NCI-H146 (cell line): ENCODE data around the gene MERTK.
"Not testable (repeated sequence)": the region's sequence is repeated elsewhere in the genome, so short reads cannot be mapped to it uniquely, and the experiment has no call there.

Experiments
- DNase-seq: peaks from one replicate; lab custom pipeline; 2025; lab: John Stamatoyannopoulos, UW

MERTK gene

DNA sequence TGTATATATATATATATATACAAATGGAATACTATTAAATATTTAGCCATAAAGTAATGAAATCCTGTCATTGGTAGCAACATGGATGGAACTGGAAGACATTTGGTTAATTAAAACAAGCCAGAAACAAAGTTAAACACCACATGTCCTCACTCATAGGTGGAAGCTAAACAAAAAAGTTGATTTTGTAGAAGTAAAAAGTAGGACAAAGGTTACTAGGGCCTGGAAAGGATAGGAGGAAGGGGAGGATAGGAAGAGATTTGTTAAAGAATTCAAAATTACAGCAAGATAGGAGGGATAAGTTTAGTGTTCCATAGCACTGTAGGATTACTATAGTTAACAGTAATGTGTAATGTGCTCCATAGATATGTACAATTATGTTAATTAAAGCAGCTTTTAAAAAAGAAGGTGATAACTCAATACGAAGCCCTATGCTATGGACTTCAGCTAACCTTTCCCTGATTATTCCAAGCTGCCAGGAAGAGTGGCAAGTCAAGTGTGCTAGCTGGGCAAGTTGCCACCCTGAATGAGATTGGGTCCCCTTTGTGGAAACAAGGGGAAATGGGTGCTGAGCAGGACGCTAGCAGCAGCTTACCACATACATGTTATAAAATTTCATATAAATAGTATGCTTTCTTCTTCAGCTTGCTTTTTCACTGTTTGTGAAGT is 12.3 kb downstream of the MERTK start:
- DNase-seq = no peak

DNA sequence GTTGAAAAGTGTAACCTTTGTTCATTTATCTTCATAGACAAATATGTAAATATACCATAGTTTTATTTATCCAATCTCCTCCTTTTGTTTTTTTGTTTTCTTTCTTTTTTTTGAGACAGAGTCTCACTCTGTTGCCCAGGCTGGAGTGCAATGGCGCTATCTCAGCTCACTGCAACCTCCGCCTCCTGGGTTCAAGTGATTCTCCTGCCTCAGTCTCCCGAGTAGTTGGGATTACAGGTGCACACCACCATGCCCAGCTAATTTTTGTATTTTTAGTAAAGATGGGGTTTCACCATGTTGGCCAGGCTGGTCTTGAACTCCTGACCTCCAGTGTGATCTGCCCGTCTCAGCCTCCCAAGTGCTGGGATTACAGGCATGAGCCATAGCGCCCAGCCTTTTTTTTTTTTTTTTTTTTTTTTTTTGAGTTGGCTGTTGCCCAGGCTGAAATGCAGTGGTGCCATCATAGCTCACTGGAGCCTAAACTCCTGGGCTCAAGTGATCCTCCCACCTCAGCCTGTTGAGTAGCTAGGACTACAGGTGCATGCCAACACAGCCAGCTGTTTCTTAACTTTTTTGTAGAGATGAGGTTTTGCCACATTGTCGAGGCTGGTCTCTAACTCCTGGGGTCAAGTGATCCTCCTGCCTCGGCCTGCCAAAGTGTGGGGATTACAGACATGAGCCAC is 13.0 kb downstream of the MERTK start:
- not testable (repeated sequence) for DNase-seq

DNA sequence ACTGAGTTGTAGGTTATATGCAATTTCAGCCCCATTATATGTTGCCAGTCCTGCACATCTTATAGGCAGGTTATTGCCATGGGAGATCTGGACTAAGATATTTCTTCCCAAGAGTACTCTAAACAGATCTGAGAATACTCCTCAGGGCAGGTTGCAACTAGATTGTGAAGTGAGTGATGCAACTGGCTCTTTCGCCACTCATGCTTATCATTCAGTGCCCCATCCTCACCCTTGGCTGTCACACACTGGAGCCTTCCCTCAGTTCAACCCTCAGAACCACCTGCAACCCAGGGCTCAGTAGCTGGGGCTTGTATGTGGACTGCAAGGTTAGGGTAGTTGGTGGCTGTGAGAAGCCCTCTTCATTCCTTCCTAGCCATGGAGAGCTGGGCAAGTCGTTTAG is 14.1 kb downstream of the MERTK start:
- DNase-seq = no peak

DNA sequence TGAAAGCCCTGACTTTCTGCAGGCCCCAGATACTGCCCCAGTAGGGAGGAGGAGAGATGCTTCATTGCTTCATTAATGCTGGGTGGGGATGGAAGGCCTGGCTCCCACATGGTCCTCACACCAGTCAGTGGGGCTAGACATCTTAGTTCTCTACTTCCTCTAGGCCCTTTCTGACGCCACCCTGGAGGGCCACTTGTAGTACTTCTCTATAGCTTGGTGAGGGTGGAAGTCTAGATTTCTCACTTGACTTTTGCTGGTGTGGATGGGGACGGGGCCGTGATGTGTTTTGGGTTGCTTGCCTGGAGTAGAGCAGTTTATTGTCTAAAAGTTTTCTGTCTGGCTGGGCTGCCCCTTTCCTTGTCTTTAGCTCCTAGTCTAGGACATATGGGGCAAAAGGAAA is 18.7 kb downstream of the MERTK start:
- no peak for DNase-seq

GRCh38 chr2:111918383-111918806 is 20.0 kb downstream of the MERTK start:
- DNase-seq = no peak

DNA sequence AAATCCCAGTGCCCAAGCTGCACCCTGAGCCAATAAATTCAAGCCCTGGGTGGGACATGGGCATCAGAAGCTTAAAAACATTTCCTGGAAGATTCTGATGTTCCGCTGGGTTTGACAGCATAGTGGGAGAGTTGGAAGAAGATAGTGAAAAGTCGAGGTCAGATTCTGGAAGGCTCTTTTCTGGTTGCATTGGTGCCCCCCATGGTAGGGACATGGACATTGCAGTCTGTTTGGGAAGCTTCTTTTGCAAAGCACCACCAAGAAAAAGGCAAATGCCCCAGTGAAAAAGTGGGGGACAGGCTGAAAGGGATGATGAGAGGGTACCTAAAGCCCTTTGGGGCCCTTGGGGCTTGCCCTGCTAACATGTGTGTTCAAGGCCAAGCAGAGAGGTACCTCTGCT is 21.0 kb downstream of the MERTK start:
- no peak for DNase-seq

GRCh38 chr2:111919794-111920608 is 21.6 kb downstream of the MERTK start:
- DNase-seq = no peak

- no peak for DNase-seq
Measured at GRCh38 chr2:111923276-111923804, 24.9 kb downstream of the MERTK start.

DNA sequence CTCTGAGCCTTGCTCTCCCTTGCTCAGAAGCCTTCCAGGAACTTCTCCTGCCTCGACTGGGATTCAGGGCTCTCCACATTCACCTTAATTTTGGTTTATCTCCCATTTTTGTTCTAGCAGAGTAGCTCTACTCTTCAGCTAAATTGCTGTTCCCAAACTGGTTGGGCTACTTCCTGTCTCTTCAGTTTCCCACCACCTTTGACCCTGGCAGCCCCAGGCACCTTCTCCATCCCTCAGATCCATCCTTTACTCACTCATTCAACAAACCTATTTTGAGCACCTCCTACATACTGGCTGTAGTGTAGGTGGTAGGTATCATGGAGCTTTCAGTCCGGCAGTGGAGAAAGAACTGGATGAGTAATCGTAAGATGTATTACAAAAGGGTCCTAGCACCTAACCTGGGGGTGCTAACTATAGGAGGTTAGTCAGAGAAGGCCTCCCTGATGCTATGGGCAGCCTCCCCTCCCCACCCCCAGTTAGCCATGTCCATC is 26.3 kb downstream of the MERTK start:
- no peak for DNase-seq

DNA sequence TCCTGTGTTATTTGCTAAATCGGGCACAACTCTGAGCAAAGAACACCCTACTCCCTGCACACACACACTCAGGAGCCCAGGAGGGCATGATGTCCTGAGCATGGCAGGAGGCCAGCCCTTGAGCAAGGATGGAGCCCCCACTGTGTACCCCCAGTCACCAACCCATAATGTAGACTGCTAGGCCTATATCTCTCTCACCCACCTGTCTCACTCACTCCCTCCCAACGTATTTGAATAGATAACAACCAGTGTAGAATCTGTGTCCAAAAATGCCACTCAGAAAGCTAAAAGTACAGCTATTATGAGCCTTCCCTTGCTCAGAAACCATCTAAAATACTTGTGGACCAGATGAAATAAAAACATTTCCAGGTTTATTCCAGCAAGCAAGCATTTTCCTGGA is 29.3 kb downstream of the MERTK start:
- no peak for DNase-seq

GRCh38 chr2:111930409-111930808 is 32.0 kb downstream of the MERTK start:
- no peak for DNase-seq

GRCh38 chr2:111930875-111931274 is 32.5 kb downstream of the MERTK start:
- no peak for DNase-seq

GRCh38 chr2:111932841-111933291 is 34.5 kb downstream of the MERTK start:
- no peak for DNase-seq

DNA sequence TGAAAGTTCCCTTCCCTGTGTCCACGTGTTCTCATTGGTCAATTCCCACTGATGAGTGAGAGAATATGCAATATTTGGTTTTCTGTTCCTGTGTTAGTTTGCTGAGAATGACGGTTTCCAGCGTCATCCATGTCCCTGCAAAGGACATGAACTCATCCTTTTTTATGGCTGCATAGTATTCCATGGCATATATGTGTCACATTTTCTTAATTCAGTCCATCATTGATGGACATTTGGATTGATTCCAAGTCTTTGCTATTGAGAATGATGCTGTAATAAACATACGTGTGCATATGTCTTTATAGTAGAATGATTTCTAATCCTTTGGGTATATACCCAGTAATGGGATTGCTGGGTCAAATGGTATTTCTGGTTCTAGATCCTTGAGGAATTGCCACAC is 35.5 kb downstream of the MERTK start:
- DNase-seq = not testable (repeated sequence)

DNA sequence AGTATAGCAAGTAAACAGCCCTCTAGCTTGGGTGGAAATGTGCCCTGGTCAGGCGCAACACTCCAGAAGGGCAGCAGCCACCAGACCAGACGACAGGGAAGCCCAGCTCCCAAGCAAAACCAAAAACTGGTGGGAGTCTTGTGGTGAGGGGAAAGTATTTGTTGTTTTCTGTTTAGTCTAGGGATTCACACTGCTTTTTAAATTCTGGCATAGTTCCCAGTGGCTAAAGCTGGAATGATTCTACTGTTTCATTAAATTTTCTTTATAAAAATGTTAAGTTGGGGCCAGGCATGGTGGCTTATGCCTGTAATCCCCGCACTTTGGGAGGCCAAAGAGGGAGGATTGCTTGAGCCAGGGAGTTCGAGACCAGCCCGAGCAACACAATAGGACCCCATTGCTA is 38.5 kb downstream of the MERTK start:
- DNase-seq = no peak

DNA sequence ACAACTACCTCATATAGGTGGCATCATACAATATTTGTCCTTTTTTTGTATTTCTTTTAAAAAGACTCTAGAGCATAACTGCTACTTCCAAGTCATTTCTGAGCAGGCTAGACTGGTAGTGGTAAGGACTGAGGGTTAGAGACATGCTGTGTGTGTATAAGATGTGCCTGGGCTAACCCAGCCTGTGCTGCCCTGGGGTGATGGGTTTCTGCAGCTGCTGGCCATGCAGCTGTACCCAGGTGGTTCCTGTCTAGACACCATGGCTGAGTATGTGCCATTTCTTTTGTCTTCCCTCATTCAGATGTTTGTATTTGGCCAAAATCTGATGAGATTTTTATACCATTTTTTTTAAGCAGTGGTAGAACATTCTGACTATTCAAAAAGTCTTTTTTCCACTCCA is 40.0 kb downstream of the MERTK start:
- no peak for DNase-seq

GRCh38 chr2:111940333-111941196 is 42.2 kb downstream of the MERTK start:
- DNase-seq = no peak

DNA sequence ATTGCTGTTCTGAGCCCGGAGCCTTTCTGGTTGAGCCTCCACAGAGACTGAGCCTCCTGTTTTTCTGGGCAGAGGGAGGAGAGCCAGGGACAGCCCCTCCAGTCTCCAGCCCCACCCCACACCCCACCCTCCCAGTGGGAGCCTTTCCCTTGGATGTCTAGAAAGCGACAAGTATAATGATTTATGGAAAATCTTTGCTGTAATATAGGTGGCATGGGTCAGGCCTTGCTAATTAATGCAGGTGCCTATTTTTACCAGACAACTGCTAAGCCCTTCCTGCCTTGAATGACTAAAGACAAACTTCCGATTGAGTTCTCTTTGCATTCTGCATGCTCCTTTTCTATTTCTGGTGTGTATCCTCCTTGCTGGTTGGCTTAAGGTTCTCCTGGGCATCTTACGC is 43.1 kb downstream of the MERTK start:
- no peak for DNase-seq

GRCh38 chr2:111944531-111945210 is 46.3 kb downstream of the MERTK start:
- DNase-seq = no peak

- DNase-seq = no peak
Measured at GRCh38 chr2:111945444-111946293, 47.3 kb downstream of the MERTK start.
